HFF-Myc (cell line): Measurements from ENCODE around the gene ERN1.

Experiments
- DNase-seq: peaks from one replicate; pipeline ENCODE4 v3.0.0-alpha.2; 2011; ENCODE audit warnings: low read depth; ENCODE audit errors: extremely low read depth
- H3K4me3 ChIP-seq: replicated peaks from 2 replicates; pipeline ENCODE4 v1.5.1; 2011; ENCODE audit warnings: low read depth, mild to moderate bottlenecking, control low read depth, low read length
- TF ChIP-seq, protein P1 (sequence below): IDR thresholded peaks from 2 replicates; pipeline ENCODE4 v1.5.1; 2012; ENCODE audit warnings: mild to moderate bottlenecking, low read depth, low read length, control low read depth; ENCODE audit errors: missing control alignments

The ERN1 gene

DNA sequence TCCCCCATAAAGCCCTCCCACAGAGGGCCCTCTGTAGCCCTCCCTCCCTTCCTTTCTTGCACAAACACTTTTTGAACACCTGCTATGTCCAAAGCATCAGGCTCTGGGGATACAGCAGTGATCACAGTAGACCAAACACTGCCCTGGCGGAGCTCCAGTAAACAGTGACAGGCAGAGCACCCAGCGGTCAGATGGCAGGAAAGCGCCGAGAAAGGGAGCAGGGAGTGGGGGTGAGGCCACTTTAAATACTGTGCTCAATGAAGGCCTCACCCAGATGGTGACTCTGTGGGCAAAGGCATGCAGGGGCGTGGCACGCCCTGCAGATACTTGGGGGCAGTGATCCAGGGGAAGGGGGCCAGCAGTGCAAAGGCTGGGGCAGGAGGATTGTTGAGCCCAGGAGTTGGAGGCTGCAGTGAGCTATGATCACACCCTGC is 124.2 kb downstream of the ERN1 start:
- H3K4me3 ChIP-seq: no peak overlapping the region
- no peak for DNase-seq

DNA sequence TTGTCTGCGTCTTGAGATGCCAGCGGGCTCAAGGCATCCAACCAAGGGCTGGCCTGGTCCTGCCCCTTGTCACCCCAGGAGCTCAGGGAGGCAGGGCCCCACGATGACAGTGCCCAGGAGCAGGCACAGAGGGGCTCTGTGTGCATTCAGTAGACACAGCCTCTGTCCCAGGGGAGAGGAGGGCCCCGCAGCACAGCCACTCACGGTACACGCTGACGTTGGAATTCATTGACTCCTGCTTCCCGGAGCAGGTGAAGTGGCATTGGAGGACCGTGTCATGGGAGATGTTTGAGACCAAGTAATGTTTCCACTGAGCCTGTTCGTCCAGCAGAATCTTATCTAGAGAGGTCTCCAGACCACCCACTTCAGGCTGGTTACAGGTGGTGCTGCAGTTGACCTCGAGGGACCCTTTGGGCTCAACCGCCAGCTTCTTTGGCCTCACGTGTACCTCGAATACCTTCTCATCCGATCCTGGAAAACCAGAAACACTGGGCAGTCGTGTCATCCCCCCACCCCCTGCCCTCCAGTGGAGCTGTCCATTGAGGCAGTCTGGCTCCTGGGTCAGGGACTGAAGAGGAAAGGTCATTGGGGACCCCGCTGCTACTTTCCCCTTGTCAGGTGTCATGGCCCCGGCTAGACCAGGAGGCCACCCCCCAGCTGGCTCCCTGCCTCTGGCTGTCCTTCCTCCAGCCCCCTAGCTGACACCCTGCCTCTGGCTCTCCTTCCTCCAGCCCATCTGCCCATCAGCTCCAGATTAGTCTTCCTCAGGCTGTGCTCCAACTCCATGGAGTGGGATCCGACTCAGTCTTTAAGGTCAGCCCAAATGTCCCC is 124.8 kb downstream of the ERN1 start:
- no peak for DNase-seq
- TF ChIP-seq, protein P1, sequence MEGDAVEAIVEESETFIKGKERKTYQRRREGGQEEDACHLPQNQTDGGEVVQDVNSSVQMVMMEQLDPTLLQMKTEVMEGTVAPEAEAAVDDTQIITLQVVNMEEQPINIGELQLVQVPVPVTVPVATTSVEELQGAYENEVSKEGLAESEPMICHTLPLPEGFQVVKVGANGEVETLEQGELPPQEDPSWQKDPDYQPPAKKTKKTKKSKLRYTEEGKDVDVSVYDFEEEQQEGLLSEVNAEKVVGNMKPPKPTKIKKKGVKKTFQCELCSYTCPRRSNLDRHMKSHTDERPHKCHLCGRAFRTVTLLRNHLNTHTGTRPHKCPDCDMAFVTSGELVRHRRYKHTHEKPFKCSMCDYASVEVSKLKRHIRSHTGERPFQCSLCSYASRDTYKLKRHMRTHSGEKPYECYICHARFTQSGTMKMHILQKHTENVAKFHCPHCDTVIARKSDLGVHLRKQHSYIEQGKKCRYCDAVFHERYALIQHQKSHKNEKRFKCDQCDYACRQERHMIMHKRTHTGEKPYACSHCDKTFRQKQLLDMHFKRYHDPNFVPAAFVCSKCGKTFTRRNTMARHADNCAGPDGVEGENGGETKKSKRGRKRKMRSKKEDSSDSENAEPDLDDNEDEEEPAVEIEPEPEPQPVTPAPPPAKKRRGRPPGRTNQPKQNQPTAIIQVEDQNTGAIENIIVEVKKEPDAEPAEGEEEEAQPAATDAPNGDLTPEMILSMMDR: no peak
- no peak overlapping the region for H3K4me3 ChIP-seq

More for the DNA sequence above, 124.2 kb downstream of the ERN1 start:
- TF ChIP-seq, protein P1: no peak

DNA sequence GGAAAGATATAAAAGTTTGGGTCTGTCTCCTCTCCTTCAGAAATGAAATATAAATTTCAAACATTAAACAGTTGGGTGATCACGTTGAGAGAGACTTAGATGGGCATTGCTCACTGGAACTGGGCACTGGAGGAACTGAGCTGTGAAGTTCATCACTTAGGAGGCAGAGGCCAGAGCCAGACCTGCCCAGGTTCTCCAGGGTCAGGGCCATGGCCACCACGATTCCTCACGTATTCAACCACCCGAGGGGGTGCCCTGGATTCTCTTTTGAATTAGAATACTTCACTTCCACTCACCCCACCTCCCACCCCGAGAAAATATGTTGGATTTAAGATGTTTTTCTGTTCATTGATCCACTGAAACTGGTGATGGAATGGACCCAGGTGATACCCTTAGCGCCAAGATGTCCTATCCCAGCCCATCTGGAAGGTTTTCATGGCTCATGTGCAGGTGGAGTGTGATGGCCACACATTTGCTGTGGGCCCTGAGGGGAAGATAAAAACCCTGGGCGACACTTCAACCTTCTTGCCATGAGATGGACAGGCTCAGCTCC is 125.7 kb downstream of the ERN1 start:
- TF ChIP-seq, protein P1: no peak
- DNase-seq: no peak
- no peak overlapping the region for H3K4me3 ChIP-seq

DNA sequence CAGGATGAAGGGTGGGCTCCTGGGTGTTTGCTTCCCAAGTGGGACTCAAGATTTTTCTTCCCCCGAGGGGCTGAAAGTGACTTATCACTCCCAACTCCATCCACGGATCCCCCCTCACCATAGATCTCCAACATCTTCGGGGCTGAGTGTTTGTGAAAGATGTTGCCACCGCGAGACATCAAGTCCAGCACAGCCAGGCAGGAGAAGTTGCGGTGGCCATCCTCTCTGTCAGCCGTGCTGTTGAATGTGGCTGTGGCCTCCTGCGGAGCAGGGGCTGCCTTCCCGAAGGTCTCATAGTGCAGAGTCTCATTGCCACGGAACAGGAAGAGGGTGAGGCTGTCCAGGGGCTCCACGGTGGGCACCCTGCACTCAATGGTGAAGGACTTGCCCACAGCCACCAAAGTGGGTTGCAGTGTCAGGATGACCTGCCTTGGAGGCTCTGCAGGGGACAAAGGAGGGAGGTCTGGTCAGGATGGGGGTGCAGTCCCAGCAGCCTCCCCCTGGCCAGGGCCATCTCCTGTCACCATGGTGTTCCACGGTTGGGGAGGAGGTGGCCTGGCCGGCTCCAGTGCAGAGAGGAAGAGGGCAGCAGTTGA is 126.3 kb downstream of the ERN1 start:
- TF ChIP-seq, protein P1: no peak
- no peak overlapping the region for H3K4me3 ChIP-seq
- no peak for DNase-seq

DNA sequence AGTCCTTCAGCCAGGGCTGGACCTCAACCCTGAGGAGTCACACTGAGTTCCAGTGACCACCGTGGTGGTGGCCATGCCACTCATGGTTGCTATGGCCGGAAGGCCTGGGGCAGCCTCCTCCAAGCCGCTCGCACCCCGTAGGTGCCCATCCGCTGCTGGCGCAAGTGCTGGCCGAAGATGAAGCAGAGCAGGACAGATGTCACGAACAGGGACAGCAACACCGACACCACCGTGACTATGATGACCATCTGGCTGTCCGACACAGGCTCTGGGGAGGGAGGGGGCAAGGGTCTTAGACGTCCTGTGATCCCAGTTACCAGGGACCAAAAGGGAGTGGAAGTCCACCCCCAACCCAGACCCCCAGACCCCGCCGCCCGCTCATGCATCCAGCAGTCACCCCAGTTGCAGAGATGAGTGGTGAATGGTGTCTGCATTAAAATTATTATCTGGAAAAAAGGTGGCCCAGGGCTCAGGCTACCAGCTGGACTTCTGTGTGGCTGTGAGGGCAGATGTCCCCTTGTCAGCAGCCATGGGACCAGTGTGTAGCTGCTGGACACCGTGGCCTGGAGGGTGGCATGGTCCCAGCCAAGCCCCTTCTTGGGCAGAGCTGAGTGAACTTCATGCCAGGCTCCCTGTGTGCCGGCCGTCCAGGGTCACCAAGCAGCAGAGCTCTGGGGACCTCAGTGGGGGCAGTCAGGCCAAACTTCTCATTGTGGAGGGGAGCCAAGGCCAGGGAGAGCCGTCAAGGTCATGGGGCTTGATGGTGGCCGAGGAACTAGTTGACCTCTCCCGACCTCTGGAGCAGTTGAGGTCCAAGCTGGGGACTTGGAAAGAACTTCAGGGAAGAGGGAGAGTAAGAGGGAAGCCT is 127.1 kb downstream of the ERN1 start:
- no peak overlapping the region for H3K4me3 ChIP-seq
- no peak for DNase-seq
- TF ChIP-seq, protein P1: no peak

DNA sequence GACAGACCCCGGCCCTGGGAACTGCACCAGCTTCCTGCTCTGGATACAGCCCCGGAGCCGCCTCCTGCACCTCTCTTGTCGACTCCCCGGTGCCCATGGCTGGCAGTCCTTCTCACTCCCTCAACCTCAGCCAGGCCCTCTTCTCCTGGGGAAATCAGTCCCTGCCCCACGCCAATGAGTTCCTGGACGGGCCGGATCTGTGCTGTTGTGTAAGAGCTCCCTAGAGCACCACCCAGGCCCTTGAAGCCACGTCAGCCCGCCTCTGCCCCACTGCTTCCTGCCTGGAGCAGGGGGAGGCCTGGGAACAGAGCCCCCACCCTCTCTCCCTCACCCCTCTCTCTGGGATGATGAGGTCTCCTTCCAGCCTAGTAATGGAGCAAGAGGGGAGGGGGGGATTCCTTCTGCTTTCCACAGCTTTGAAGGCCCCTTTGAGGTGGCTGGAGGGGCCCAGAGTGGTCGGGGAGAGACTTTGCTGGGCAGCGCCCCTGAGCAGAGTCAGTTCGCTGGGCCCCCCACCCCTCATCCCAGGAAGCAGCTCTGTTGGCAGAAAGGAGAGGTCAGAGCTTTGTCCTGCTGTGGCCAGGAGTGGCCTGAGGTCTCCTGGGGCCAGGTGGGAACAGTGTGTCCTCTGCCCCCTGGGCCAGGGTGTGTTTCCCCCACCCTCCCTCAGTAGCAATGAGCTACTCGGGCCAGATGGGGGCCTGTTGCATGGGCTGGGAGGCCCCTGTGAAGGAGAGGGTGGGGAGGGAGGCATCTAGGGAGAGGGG is 128.0 kb downstream of the ERN1 start:
- no peak for DNase-seq
- no peak overlapping the region for H3K4me3 ChIP-seq
- TF ChIP-seq, protein P1: no peak
